HFF-Myc (cell line): ENCODE results near the gene INPP4B.

Experiments used
- DNase-seq: peaks from one replicate; pipeline ENCODE4 v3.0.0-alpha.2; 2011; ENCODE audit warnings: low read depth; ENCODE audit errors: extremely low read depth
- H3K4me3 ChIP-seq: replicated peaks from 2 replicates; pipeline ENCODE4 v1.5.1; 2011; ENCODE audit warnings: low read depth, mild to moderate bottlenecking, control low read depth, low read length
- CTCF ChIP-seq: IDR thresholded peaks from 2 replicates; pipeline ENCODE4 v1.5.1; 2012; ENCODE audit warnings: mild to moderate bottlenecking, low read depth, low read length, control low read depth; ENCODE audit errors: missing control alignments

INPP4B gene

DNA sequence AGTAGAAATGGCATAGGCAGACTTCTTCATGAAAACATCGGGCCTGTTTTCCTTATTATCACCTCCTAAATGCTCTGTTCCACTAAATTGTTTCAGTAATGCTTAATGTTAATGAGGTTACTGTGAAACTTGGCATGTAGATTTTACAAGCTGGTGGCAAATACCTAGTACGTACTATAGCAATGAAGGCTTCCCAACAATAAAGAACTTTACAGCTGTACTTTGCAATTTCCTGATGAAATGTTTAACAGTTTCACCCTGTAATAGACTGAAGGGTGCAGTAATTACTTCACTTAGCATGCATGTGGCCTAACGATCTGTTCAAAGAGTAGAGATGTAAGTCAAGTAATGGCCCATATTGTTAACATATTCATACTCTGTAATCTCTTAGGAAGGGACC lies 685.0 kb downstream of the INPP4B start:
- DNase-seq = no peak
- no peak overlapping the region for H3K4me3 ChIP-seq
- no peak for TF ChIP-seq CTCF

- no peak overlapping the region for H3K4me3 ChIP-seq
- no peak for DNase-seq
- TF ChIP-seq CTCF = no peak
Measured at GRCh38 chr4:142160509-142160908, 685.6 kb downstream of the INPP4B start.

- DNase-seq = no peak
- no peak for TF ChIP-seq CTCF
- no peak overlapping the region for H3K4me3 ChIP-seq
Measured at GRCh38 chr4:142158980-142159379, 687.1 kb downstream of the INPP4B start.

DNA sequence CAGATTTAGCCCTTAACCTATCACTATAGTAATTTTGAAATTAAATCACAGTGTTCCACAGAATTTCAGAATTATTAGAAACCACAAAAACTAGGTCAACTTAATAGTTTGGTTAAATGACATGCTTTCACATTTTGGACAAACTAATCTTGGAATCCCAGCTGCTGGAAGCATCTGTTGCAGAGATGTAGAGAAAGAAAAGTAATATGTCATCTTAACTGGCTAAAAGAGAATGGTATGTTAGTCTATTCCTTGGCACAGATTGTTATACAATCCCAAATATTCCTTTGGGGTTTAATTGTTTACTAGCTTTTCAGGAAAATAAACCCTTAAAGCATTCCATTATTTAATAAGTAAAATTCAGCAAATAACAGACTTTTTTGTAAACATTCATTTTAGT lies 689.8 kb downstream of the INPP4B start:
- no peak for TF ChIP-seq CTCF
- no peak for DNase-seq
- no peak overlapping the region for H3K4me3 ChIP-seq

DNA sequence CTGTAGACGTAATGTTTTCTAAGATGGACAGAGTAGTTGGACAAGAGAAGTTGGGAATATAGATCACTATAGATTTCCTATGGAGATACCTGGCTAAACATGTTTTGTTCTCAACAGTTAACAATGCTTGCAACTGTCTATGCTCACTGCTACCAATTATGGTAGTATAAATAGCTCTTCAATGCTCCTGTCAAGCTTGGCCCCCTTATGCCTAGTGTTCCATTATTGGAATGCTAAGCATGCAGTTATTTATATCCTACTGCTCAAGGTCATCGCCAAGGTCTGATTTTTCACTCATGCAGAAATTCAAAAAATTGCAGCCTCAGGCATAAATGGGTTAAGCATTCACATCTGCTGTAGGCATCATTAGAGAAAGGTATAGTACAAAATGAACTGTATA lies 690.8 kb downstream of the INPP4B start:
- TF ChIP-seq CTCF = no peak
- no peak overlapping the region for H3K4me3 ChIP-seq
- no peak for DNase-seq

DNA sequence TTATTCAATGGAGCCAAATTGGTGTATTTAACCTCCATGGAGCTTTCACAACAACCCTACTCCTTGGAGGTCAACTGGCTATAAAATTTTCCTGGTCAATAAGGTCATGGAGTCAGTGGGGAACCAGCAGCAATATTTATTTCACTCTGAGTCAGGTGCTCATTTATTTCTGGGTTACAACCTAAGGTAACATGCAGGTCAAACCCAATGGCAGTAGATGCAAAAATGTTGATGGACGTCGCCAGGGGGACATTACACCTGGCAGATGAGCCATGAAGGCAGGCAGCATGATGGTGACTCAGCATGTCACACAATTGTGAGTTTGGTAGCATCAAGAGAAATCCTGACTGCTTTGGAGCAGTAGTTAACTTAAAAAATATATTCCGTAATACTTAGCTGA lies 695.6 kb downstream of the INPP4B start:
- H3K4me3 ChIP-seq = no peak overlapping the region
- DNase-seq = no peak
- no peak for TF ChIP-seq CTCF

DNA sequence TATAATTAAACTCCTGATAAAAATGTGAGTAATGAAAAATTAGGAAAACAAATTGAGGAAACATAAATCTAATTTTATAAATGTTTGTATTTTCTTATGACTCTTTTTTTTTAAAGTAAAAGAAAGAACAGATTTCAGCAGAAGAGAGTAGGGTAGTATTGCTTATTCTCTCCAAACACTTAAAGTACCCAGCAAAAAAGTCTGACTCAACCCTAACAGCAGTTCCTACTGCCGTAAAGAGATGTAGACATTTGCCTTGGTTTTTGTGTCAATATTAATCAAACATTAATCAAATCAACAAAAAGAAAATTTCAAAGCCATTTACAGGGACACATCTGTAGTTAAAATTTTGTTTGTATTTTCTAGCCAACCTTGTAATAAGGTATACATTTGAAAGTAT lies 701.3 kb downstream of the INPP4B start:
- no peak overlapping the region for H3K4me3 ChIP-seq
- DNase-seq = no peak
- TF ChIP-seq CTCF = no peak
